K562 (cell line): ENCODE measurements around the gene NFIC. TPM values are rescaled to one million over a fixed set of nuclear protein-coding genes. Genes with fewer than 3 reads are reported as not detected.
A peak's percentile ranks its signal among the peaks of the same experiment; 100 is the strongest.

ENCODE experiments used
- ATAC-seq: fragments of 200-7000 bp; cut with Tn5 transposase; 3 replicates; pipeline ENCODE4 v1.9.1; 2020; ENCODE audit warnings: moderate library complexity
- BruUV-seq: library from RNA; stranded (reverse); fragments of 400-500 nt; replicated peaks from 2 replicates; lab custom pipeline; 2021; lab: Mats Ljungman, UMichigan
- CTCF ChIA-PET: fragments of 300-600 bp; formaldehyde crosslinking; extraction: SDS; loops from one replicate; lab custom pipeline; 2021; ENCODE audit warnings: low intra/inter-chr PET ratio; lab: Yijun Ruan, JAX
- POLR2A ChIA-PET: fragments of 300-600, 350-650 bp; sonication (Branson Sonifier 250); formaldehyde crosslinking; extraction: SDS; loops from one replicate; lab custom pipeline; 2021; ENCODE audit warnings: antibody characterized with exemption, inconsistent platforms; lab: Yijun Ruan, JAX
- DNase-seq, 4 experiments: peaks; one replicate each; pipeline versions ENCODE4 v3.0.0 to v3.0.0-alpha.2; 2011 to 2018; ENCODE audit warnings: low spot score in 3 of 4, mixed read lengths in 3 of 4; ENCODE audit errors: extremely low read depth in 1 of 4
- FAIRE-seq: peaks from 2 replicates; lab custom pipeline; 2011; peaks lifted over from hg19 to GRCh38; lab: Jason Lieb, UNC
- H2AFZ ChIP-seq: 2 replicates; pipeline ENCODE4 v1.6.0; 2011; ENCODE audit warnings: low read depth, low read length, control low read depth, inconsistent platforms
- H3K27ac ChIP-seq: fragments of 200-600 bp; 3 replicates; pipeline ENCODE4 v1.8.0; 2011; ENCODE audit warnings: low read depth, mild to moderate bottlenecking, control low read depth, inconsistent platforms, low read length, moderate library complexity, mixed read lengths; ENCODE audit errors: extremely low read depth
- H3K27me3 ChIP-seq, 2 experiments: fragments of 300-600 bp in 1 of 2; 2 replicates in 1 of 2; 3 replicates in 1 of 2; pipeline versions ENCODE4 v1.6.0 to v1.8.0; 2011; ENCODE audit warnings: inconsistent platforms in 2 of 2, low read length in 2 of 2, mild to moderate bottlenecking in 1 of 2, mixed read lengths in 1 of 2, moderate library complexity in 1 of 2; ENCODE audit not compliant: control insufficient read depth in 2 of 2, insufficient read depth in 2 of 2
- H3K36me3 ChIP-seq: fragments of 300-600 bp; 3 replicates; pipeline ENCODE4 v1.8.0; 2011; ENCODE audit warnings: mild to moderate bottlenecking, low read length, inconsistent platforms; ENCODE audit not compliant: control insufficient read depth, insufficient read depth
- H3K4me1 ChIP-seq, 2 experiments: fragments of 200-600 bp in 1 of 2; replicated peaks in 1 of 2; 2 replicates in 1 of 2; 3 replicates in 1 of 2; pipeline versions ENCODE4 v1.5.1 to v1.8.0; 2011; ENCODE audit warnings: inconsistent platforms in 2 of 2, low read length in 2 of 2, mild to moderate bottlenecking in 1 of 2, mixed read lengths in 1 of 2, moderate library complexity in 1 of 2; ENCODE audit not compliant: control insufficient read depth in 2 of 2, insufficient read depth in 2 of 2
- H3K4me2 ChIP-seq: 2 replicates; pipeline ENCODE4 v1.6.1; 2011; ENCODE audit warnings: low read length, control low read depth, inconsistent platforms, mixed read lengths; ENCODE audit not compliant: insufficient read depth
- H3K4me3 ChIP-seq: fragments of 200-600 bp; sonication (generic), shearing (Covaris generic); 2 replicates; pipeline ENCODE4 v1.5.1; 2016; ENCODE audit warnings: control low read depth, inconsistent platforms
- H3K79me2 ChIP-seq: fragments of 200-600 bp; 3 replicates; pipeline ENCODE4 v1.8.0; 2011; ENCODE audit warnings: low read length, inconsistent platforms; ENCODE audit not compliant: control insufficient read depth, insufficient read depth
- H3K9ac ChIP-seq, 2 experiments: 2 replicates each; pipeline versions ENCODE4 v1.6.0 to v1.6.1; 2011; ENCODE audit warnings: low read depth in 2 of 2, low read length in 2 of 2, control low read depth in 1 of 2, inconsistent platforms in 1 of 2, mild to moderate bottlenecking in 1 of 2, mixed read lengths in 1 of 2; ENCODE audit not compliant: insufficient read depth in 1 of 2
- H3K9me1 ChIP-seq: one replicate; pipeline ENCODE4 v1.6.0; 2011; ENCODE audit warnings: inconsistent platforms, mild to moderate bottlenecking, low read length, moderate library complexity; ENCODE audit not compliant: control insufficient read depth, insufficient read depth
- H3K9me3 ChIP-seq: replicated peaks from 2 replicates; pipeline ENCODE4 v1.5.1; 2011; ENCODE audit warnings: low read depth, low read length, inconsistent platforms; ENCODE audit not compliant: control insufficient read depth, insufficient read depth
- H4K20me1 ChIP-seq: replicated peaks from 2 replicates; pipeline ENCODE4 v1.6.1; 2011; ENCODE audit warnings: low read length, inconsistent platforms, mixed read lengths; ENCODE audit not compliant: control insufficient read depth, insufficient read depth
- AFF4 ChIP-seq: sonication (generic); formaldehyde crosslinking; IDR thresholded peaks from 2 replicates; pipeline ENCODE4 v1.8.0; 2023; ENCODE audit warnings: mild to moderate bottlenecking, missing genetic modification reagents
- BHLHE40 ChIP-seq: IDR thresholded peaks from 2 replicates; pipeline ENCODE4 v1.6.1; 2011; ENCODE audit warnings: low read length, improper control_type of control experiment
- CEBPG ChIP-seq, 3 experiments: fragments of 200-800 bp in 1 of 3; sonication (Bioruptor generic) in 1 of 3; sonication (generic) in 1 of 3; formaldehyde crosslinking in 1 of 3; IDR thresholded peaks in 2 of 3; conservative IDR thresholded peaks in 1 of 3; 2 replicates each; pipeline versions ENCODE4 v1.6.1 to v1.8.0; 2016 to 2022; ENCODE audit warnings: missing compliant biosample characterization in 2 of 3, missing genetic modification characterization in 2 of 3, mild to moderate bottlenecking in 1 of 3, missing genetic modification reagents in 1 of 3
- DNMT1 ChIP-seq: fragments of 450-650 bp; IDR thresholded peaks from 2 replicates; pipeline ENCODE4 v1.6.1; 2016; ENCODE audit warnings: antibody characterized with exemption, mild to moderate bottlenecking
- FOXP1 ChIP-seq: sonication (generic); formaldehyde crosslinking; IDR thresholded peaks from 2 replicates; pipeline ENCODE4 v1.8.0; 2022; ENCODE audit warnings: mild to moderate bottlenecking, missing genetic modification reagents
- GATA2 ChIP-seq: sonication (generic); formaldehyde crosslinking; IDR thresholded peaks from 2 replicates; pipeline ENCODE4 v1.4.0; 2020; ENCODE audit warnings: mild to moderate bottlenecking, missing genetic modification reagents
- LEF1 ChIP-seq: fragments of 450-650 bp; IDR thresholded peaks from 2 replicates; pipeline ENCODE4 v1.6.1; 2016; ENCODE audit warnings: mild to moderate bottlenecking
- MAFG ChIP-seq: fragments of 450-650 bp; conservative IDR thresholded peaks from 2 replicates; pipeline ENCODE4 v1.6.1; 2016; ENCODE audit warnings: missing genetic modification characterization, missing compliant biosample characterization
- MBD1 ChIP-seq: fragments of 250-450 bp; sonication (Bioruptor Pico); IDR thresholded peaks from 2 replicates; pipeline ENCODE4 v1.8.0; 2022; ENCODE audit warnings: inconsistent platforms
- MYNN ChIP-seq, 2 experiments: sonication (generic); formaldehyde crosslinking in 1 of 2; IDR thresholded peaks; 2 replicates each; pipeline versions ENCODE4 v1.5.0 to v1.6.1; 2016 to 2020; ENCODE audit warnings: antibody characterized with exemption in 1 of 2, missing genetic modification reagents in 1 of 2
- NBN ChIP-seq: fragments of 450-650 bp; IDR thresholded peaks from 2 replicates; pipeline ENCODE4 v1.6.1; 2016; ENCODE audit warnings: low read depth, mild to moderate bottlenecking
- NFE2 ChIP-seq: IDR thresholded peaks from 2 replicates; pipeline ENCODE4 v1.6.1; 2014; ENCODE audit warnings: antibody characterized with exemption, low read depth
- NR2C2 ChIP-seq, 2 experiments: fragments of 200-800 bp in 1 of 2; sonication (Bioruptor generic) in 1 of 2; sonication (generic) in 1 of 2; formaldehyde crosslinking in 1 of 2; IDR thresholded peaks; 2 replicates each; pipeline versions ENCODE4 v1.6.1 to v1.8.0; 2016 to 2022; ENCODE audit warnings: mild to moderate bottlenecking in 1 of 2, missing compliant biosample characterization in 1 of 2, missing genetic modification characterization in 1 of 2, missing genetic modification reagents in 1 of 2
- SMAD1 ChIP-seq: fragments of 150-350 bp; IDR thresholded peaks from 2 replicates; pipeline ENCODE4 v1.6.1; 2014; ENCODE audit warnings: low read length, low read depth; ENCODE audit not compliant: partially characterized antibody
- TEAD1 ChIP-seq, 2 experiments: fragments of 450-650 bp in 1 of 2; sonication (generic) in 1 of 2; formaldehyde crosslinking; IDR thresholded peaks; 2 replicates each; pipeline versions ENCODE4 v1.4.0 to v1.8.0; 2020 to 2022; ENCODE audit warnings: mild to moderate bottlenecking in 2 of 2, missing genetic modification reagents in 1 of 2
- ZNF316 ChIP-seq: fragments of 450-650 bp; IDR thresholded peaks from 2 replicates; pipeline ENCODE4 v1.6.1; 2016
- ZNF384 ChIP-seq: IDR thresholded peaks from 2 replicates; pipeline ENCODE4 v1.6.1; 2012; ENCODE audit warnings: low read depth, low read length, improper control_type of control experiment
- ZNF76 ChIP-seq: fragments of 250-450 bp; sonication (Bioruptor Pico); IDR thresholded peaks from 2 replicates; pipeline ENCODE4 v1.4.0; 2020; ENCODE audit warnings: mild to moderate bottlenecking, moderate library complexity, borderline replicate concordance
- WGBS: fragments of 100-300 bp; shearing (Covaris generic); methylation state at CpG from one replicate; pipeline ENCODE4 v1.1.6; 2016; ENCODE audit warnings: low coverage, mixed read lengths; ENCODE audit not compliant: insufficient coverage; ENCODE audit errors: missing lambda C conversion rate; 5-methylcytosine and 5-hydroxymethylcytosine counted together
- in situ Hi-C: fragments of 300-500 bp; cut with MboI; formaldehyde crosslinking; loops from 4 replicates; pipeline ENCODE4 v1.15.0; 2018; ENCODE audit warnings: inconsistent platforms, mixed read lengths
- intact Hi-C: fragments of 100-400 bp; cut with micrococcal nuclease; formaldehyde crosslinking; loops from 2 replicates; pipeline ENCODE4 v1.14.2; 2022
- polyA plus RNA-seq, 8 experiments: library from polyadenylated mRNA; depleted of rRNA in 4 of 8; stranded (reverse) in 5 of 8; unstranded in 3 of 8; fragments of >200 nt; fragmentation: Nextera tagmentation in 2 of 8; fragmentation: Illumina TruSeq in 1 of 8; extraction: Ambion mirVana in 2 of 8; extraction: Trizol in 1 of 8; gene quantifications; 2 replicates each; pipeline versions ENCODE4 v1.2.1 to v1.2.3, GENCODE V29; 2011 to 2014; ENCODE audit warnings: inconsistent platforms in 1 of 8, missing spikeins in 1 of 8
- total RNA-seq, 7 experiments: library from RNA; depleted of rRNA in 6 of 7; stranded (reverse); fragments of >200 nt in 6 of 7; fragmentation: Illumina TruSeq in 2 of 7; extraction: Trizol in 2 of 7; gene quantifications; 2 replicates each; pipeline versions ENCODE4 v1.2.1 to v1.2.3, GENCODE V29; 2011 to 2021; ENCODE audit warnings: low replicate concordance in 1 of 7

The NFIC gene
- total and polyA plus RNA-seq, 9 of the 15 experiments (the other 6 are each of a cell fraction or from before 2014, with no cell fraction given) = 0.71 to 62.1 (median 6.9) TPM

- peak overlapping the region; percentile 2; the same call in 2 of the 3 replicates for H3K27ac ChIP-seq
- ATAC-seq = peak; percentile 33; the same call in 2 of the 3 replicates
- no peaks in the 10 kb centered on the region for H3K9me1 ChIP-seq
- TF ChIP-seq NBN (no peak), MYNN (IDR thresholded peaks at IDR 0.05) (no peak), MYNN (CRISPR knock-in tag; IDR thresholded peaks at IDR 0.05) (no peak), ZNF76 (CRISPR knock-in tag) (no peak), MBD1 (no peak), DNMT1 (no peak), TEAD1 (CRISPR knock-in tag; IDR thresholded peaks at IDR 0.05) (no peak), MAFG (tag) (peak; percentile 29; the same call in 1 of the 2 replicates), AFF4 (CRISPR knock-in tag) (no peak), NFE2 (peak; percentile 30; the same call in 1 of the 2 replicates), NR2C2 (CRISPR knock-in tag; IDR thresholded peaks at IDR 0.05) (no peak), NR2C2 (tag; IDR thresholded peaks at IDR 0.05) (peak; percentile 68), GATA2 (CRISPR knock-in tag) (no peak), LEF1 (no peak), SMAD1 (no peak), CEBPG (CRISPR knock-in tag; IDR thresholded peaks at IDR 0.05) (no peak), CEBPG (tag; conservative IDR thresholded peaks at IDR 0.05 in 1 of 2, IDR thresholded peaks at IDR 0.05 in 1 of 2) (no peak), ZNF316 (peak; percentile 25; the same call in 1 of the 2 replicates), BHLHE40 (peak; percentile 63), FOXP1 (CRISPR knock-in tag) (no peak), ZNF384 (peak; percentile 74)
- H3K9ac ChIP-seq = no peak overlapping the region
- peaks cover 8% of the 10 kb centered on the region for H4K20me1 ChIP-seq
- peaks cover 7% of the 10 kb centered on the region; the same call in 2 of the 3 replicates for H3K79me2 ChIP-seq
- no peaks in the 10 kb centered on the region for H3K27me3 ChIP-seq
- 80% methylated on average over 9 of the region's 10 CpGs for WGBS
- H3K4me3 ChIP-seq = no peak overlapping the region
- intact Hi-C loops = no loop called here
- no peak overlapping the region for H2AFZ ChIP-seq
- no TSS peak for BruUV-seq
- no peak for DNase-seq
- in situ Hi-C loops = no loop called here
- H3K9me3 ChIP-seq = no peaks in the 10 kb centered on the region
- no peak for FAIRE-seq
- no peak overlapping the region for H3K4me2 ChIP-seq
- peaks cover 3 to 29% of the 10 kb centered on the region in 2 experiments; a peak in 2 of 5 replicates for H3K4me1 ChIP-seq
- H3K36me3 ChIP-seq = peaks cover 88% of the 10 kb centered on the region
- ChIA-PET CTCF (no interaction called here), POLR2A (no interaction called here)
Observed at GRCh38 chr19:3451451-3451866, 85.1 kb downstream of the NFIC start.
